WTC11 (cell line): Measurements from ENCODE around the gene SLC25A25.

ENCODE experiments used
- FOXJ3 ChIP-seq: sonication (generic); formaldehyde crosslinking; IDR thresholded peaks from 2 replicates; pipeline ENCODE4 v1.9.0; 2021; ENCODE audit warnings: missing genetic modification reagents, mild to moderate bottlenecking, borderline replicate concordance
- MXD4 ChIP-seq: fragments of 250-450 bp; sonication (Bioruptor Pico); IDR thresholded peaks from 2 replicates; pipeline ENCODE4 v1.8.0; 2021; ENCODE audit warnings: mild to moderate bottlenecking, moderate library complexity, borderline replicate concordance
- TEAD1 ChIP-seq: sonication (generic); formaldehyde crosslinking; IDR thresholded peaks from 2 replicates; pipeline ENCODE4 v1.8.0; 2022; ENCODE audit warnings: mild to moderate bottlenecking, missing genetic modification reagents
- ZNF423 ChIP-seq: fragments of 250-450 bp; sonication (Bioruptor Pico); IDR thresholded peaks from 2 replicates; pipeline ENCODE4 v2.1.2; 2022; ENCODE audit warnings: mild to moderate bottlenecking, moderate library complexity
- TF ChIP-seq, protein P1 (sequence below): fragments of 200-600 bp; IDR thresholded peaks from 2 replicates; pipeline ENCODE4 v1.8.0; 2022; ENCODE audit warnings: antibody characterized with exemption
- TF ChIP-seq, protein P2 (sequence below): sonication (generic); formaldehyde crosslinking; IDR thresholded peaks from 2 replicates; pipeline ENCODE4 v1.8.1; 2023; ENCODE audit warnings: mild to moderate bottlenecking, missing genetic modification reagents
- TF ChIP-seq, protein P3 (sequence below): sonication (generic); formaldehyde crosslinking; IDR thresholded peaks from 2 replicates; pipeline ENCODE4 v1.8.1; 2023; ENCODE audit warnings: mild to moderate bottlenecking, moderate library complexity, missing genetic modification reagents

DNA sequence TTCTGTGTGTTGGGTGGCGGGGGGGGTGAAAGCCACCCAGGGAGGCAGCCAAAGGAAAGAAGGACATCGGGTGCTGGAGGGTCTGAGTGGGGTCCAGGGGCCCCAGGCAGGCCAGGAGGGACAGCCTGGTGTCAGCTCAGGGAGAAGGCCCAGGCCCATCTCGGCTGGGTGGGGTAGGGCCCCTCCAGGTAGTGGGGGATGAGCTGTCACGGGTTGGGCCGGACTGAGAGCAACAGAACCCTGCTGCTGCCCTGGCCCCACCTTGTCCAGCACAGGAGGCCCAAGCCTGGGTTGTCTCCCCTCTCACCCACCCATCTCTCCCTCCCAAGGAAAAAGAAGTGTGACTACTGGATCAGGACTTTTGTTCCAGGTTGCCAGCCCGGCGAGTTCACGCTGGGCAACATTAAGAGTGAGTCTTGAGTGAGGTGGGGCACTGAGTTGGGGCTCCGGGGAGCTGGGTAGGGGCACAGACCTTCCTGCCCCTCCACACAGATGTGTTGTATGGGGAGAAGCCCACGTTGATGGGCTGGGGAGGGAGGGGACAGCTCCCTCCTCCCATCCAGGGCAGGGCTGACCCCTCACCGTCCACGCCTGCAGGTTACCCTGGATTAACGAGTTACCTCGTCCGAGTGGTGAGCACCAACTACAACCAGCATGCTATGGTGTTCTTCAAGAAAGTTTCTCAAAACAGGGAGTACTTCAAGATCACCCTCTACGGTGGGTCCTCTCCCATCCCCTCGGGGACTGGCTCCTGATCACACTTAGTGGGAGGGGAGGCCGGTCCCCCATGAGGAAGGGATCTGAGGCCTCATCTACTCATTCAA is 83.5 kb downstream of the SLC25A25 start:
- TF ChIP-seq, protein P1, sequence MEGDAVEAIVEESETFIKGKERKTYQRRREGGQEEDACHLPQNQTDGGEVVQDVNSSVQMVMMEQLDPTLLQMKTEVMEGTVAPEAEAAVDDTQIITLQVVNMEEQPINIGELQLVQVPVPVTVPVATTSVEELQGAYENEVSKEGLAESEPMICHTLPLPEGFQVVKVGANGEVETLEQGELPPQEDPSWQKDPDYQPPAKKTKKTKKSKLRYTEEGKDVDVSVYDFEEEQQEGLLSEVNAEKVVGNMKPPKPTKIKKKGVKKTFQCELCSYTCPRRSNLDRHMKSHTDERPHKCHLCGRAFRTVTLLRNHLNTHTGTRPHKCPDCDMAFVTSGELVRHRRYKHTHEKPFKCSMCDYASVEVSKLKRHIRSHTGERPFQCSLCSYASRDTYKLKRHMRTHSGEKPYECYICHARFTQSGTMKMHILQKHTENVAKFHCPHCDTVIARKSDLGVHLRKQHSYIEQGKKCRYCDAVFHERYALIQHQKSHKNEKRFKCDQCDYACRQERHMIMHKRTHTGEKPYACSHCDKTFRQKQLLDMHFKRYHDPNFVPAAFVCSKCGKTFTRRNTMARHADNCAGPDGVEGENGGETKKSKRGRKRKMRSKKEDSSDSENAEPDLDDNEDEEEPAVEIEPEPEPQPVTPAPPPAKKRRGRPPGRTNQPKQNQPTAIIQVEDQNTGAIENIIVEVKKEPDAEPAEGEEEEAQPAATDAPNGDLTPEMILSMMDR = no peak
- TF ChIP-seq, protein P2, sequence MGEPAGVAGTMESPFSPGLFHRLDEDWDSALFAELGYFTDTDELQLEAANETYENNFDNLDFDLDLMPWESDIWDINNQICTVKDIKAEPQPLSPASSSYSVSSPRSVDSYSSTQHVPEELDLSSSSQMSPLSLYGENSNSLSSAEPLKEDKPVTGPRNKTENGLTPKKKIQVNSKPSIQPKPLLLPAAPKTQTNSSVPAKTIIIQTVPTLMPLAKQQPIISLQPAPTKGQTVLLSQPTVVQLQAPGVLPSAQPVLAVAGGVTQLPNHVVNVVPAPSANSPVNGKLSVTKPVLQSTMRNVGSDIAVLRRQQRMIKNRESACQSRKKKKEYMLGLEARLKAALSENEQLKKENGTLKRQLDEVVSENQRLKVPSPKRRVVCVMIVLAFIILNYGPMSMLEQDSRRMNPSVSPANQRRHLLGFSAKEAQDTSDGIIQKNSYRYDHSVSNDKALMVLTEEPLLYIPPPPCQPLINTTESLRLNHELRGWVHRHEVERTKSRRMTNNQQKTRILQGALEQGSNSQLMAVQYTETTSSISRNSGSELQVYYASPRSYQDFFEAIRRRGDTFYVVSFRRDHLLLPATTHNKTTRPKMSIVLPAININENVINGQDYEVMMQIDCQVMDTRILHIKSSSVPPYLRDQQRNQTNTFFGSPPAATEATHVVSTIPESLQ (CRISPR knock-in tag) = no peak
- TF ChIP-seq ZNF423 (CRISPR knock-in tag) (no peak), MXD4 (CRISPR knock-in tag) (no peak), FOXJ3 (CRISPR knock-in tag) (no peak), TEAD1 (CRISPR knock-in tag) (no peak)
- TF ChIP-seq, protein P3, sequence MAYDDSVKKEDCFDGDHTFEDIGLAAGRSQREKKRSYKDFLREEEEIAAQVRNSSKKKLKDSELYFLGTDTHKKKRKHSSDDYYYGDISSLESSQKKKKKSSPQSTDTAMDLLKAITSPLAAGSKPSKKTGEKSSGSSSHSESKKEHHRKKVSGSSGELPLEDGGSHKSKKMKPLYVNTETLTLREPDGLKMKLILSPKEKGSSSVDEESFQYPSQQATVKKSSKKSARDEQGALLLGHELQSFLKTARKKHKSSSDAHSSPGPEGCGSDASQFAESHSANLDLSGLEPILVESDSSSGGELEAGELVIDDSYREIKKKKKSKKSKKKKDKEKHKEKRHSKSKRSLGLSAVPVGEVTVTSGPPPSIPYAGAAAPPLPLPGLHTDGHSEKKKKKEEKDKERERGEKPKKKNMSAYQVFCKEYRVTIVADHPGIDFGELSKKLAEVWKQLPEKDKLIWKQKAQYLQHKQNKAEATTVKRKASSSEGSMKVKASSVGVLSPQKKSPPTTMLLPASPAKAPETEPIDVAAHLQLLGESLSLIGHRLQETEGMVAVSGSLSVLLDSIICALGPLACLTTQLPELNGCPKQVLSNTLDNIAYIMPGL (CRISPR knock-in tag) = no peak
